Hepatocyte (in vitro differentiated cells): ENCODE results near the gene MAN1B1. TPM values are rescaled to one million over a fixed set of nuclear protein-coding genes. Genes with fewer than 3 reads are reported as not detected.

Source experiments
- DNase-seq: peaks from one replicate; pipeline ENCODE4 v3.0.0-alpha.2; 2016; ENCODE audit warnings: low spot score
- H2AFZ ChIP-seq: fragments of 200-600 bp; sonication (generic); 2 replicates; pipeline ENCODE4 v1.6.0; 2016; ENCODE audit warnings: antibody characterized with exemption, mild to moderate bottlenecking
- H3K27ac ChIP-seq: fragments of 200-600 bp; sonication (generic); 2 replicates; pipeline ENCODE4 v1.5.1; 2016; ENCODE audit warnings: mild to moderate bottlenecking
- H3K27me3 ChIP-seq: fragments of 200-600 bp; sonication (generic); 2 replicates; pipeline ENCODE4 v1.6.1; 2016
- H3K36me3 ChIP-seq: fragments of 200-600 bp; sonication (generic); replicated peaks from 2 replicates; pipeline ENCODE4 v1.5.1; 2016; ENCODE audit warnings: low read depth; ENCODE audit not compliant: insufficient read depth
- H3K4me1 ChIP-seq: fragments of 200-600 bp; sonication (generic); 2 replicates; pipeline ENCODE4 v1.5.1; 2016; ENCODE audit warnings: mild to moderate bottlenecking, moderate library complexity; ENCODE audit not compliant: insufficient read depth
- H3K4me2 ChIP-seq: fragments of 200-600 bp; sonication (generic); 2 replicates; pipeline ENCODE4 v1.6.0; 2016
- H3K4me3 ChIP-seq: fragments of 200-600 bp; sonication (generic); 2 replicates; pipeline ENCODE4 v1.5.1; 2016; ENCODE audit warnings: mild to moderate bottlenecking
- H3K79me2 ChIP-seq: fragments of 200-600 bp; sonication (generic); 2 replicates; pipeline ENCODE4 v1.6.0; 2017; ENCODE audit warnings: mild to moderate bottlenecking
- H3K9me2 ChIP-seq: fragments of 200-600 bp; sonication (generic); replicated peaks from 2 replicates; pipeline ENCODE4 v1.6.0; 2017; ENCODE audit warnings: mild to moderate bottlenecking; ENCODE audit not compliant: insufficient read depth
- H3K9me3 ChIP-seq: fragments of 200-600 bp; sonication (generic); 2 replicates; pipeline ENCODE4 v1.5.1; 2016; ENCODE audit warnings: low read depth, mild to moderate bottlenecking
- H4K20me1 ChIP-seq: fragments of 200-600 bp; sonication (generic); 2 replicates; pipeline ENCODE4 v1.6.0; 2016; ENCODE audit warnings: mild to moderate bottlenecking; ENCODE audit not compliant: insufficient read depth, poor library complexity, severe bottlenecking
- CTCF ChIP-seq: fragments of 200-600 bp; sonication (generic); IDR thresholded peaks from 2 replicates; pipeline ENCODE4 v1.5.1; 2016; ENCODE audit warnings: antibody characterized with exemption, mild to moderate bottlenecking; ENCODE audit not compliant: poor library complexity
- EZH2 ChIP-seq: fragments of 200-600 bp; sonication (generic); IDR thresholded peaks from 2 replicates; pipeline ENCODE4 v1.6.1; 2016; ENCODE audit warnings: antibody characterized with exemption, mild to moderate bottlenecking, borderline replicate concordance
- EZH2phosphoT487 ChIP-seq: fragments of 200-600 bp; sonication (generic); IDR thresholded peaks from one replicate; pipeline ENCODE4 v1.6.1; 2018; ENCODE audit warnings: antibody characterized with exemption, mild to moderate bottlenecking, low read depth, moderate library complexity; ENCODE audit not compliant: unreplicated experiment, severe bottlenecking
- WGBS: methylation state at CpG from one replicate; pipeline ENCODE4 v1.1.6; 2016; ENCODE audit warnings: low lambda C conversion rate; ENCODE audit errors: missing lambda C conversion rate; 5-methylcytosine and 5-hydroxymethylcytosine counted together
- polyA plus RNA-seq: library from polyadenylated mRNA; unstranded; fragments of >200 nt; fragmentation: Nextera tagmentation; extraction: Ambion mirVana; gene quantifications from 2 replicates; pipeline ENCODE4 v1.2.1, GENCODE V29; 2016
- total RNA-seq: library from RNA; depleted of rRNA; stranded (reverse); fragments of >200 nt; gene quantifications from 2 replicates; pipeline ENCODE4 v1.2.3, GENCODE V29; 2014

Gene MAN1B1
- total and polyA plus RNA-seq, 2 experiments from 2014 or later, result 60.8 to 94.2 TPM

- H3K4me3 ChIP-seq, result no peak overlapping the region
- H3K79me2 ChIP-seq, result peaks cover 4% of the 10 kb centered on the region
- H2AFZ ChIP-seq, result no peak overlapping the region
- no peaks in the 10 kb centered on the region for H3K4me1 ChIP-seq
- TF ChIP-seq CTCF (no peak), EZH2 (no peak), EZH2phosphoT487 (no peak)
- H3K9me3 ChIP-seq, result no peaks in the 10 kb centered on the region
- 88% methylated on average over 30 of the region's 30 CpGs for WGBS
- H3K36me3 ChIP-seq, result no peaks in the 10 kb centered on the region
- no peak for DNase-seq
- H3K4me2 ChIP-seq, result no peak overlapping the region
- H4K20me1 ChIP-seq, result no peaks in the 10 kb centered on the region
- no peak overlapping the region for H3K27ac ChIP-seq
- no peaks in the 10 kb centered on the region for H3K27me3 ChIP-seq
- no peaks in the 10 kb centered on the region for H3K9me2 ChIP-seq
Observed at GRCh38 chr9:137095664-137096517, 9.1 kb downstream of the MAN1B1 start.

- no peak overlapping the region for H3K27ac ChIP-seq
- no peak for DNase-seq
Observed at GRCh38 chr9:137096785-137097546, 10.2 kb downstream of the MAN1B1 start.

GRCh38 chr9:137097761-137098462 is 11.1 kb downstream of the MAN1B1 start:
- Histone ChIP-seq H3K4me1 (no peaks in the 10 kb centered on the region), H3K79me2 (no peaks in the 10 kb centered on the region), H3K27ac (no peak overlapping the region), H3K9me2 (no peaks in the 10 kb centered on the region), H3K36me3 (no peaks in the 10 kb centered on the region), H3K4me3 (no peak overlapping the region), H2AFZ (no peak overlapping the region), H3K27me3 (no peaks in the 10 kb centered on the region), H4K20me1 (no peaks in the 10 kb centered on the region), H3K4me2 (no peak overlapping the region), H3K9me3 (no peaks in the 10 kb centered on the region)
- DNase-seq, result no peak
- WGBS, result 98% methylated on average over 16 of the region's 20 CpGs
- TF ChIP-seq EZH2 (no peak), CTCF (no peak)

More at GRCh38 chr9:137096785-137097546, 10.2 kb downstream of the MAN1B1 start:
- H3K36me3 ChIP-seq, result no peaks in the 10 kb centered on the region
- no peaks in the 10 kb centered on the region for H3K4me1 ChIP-seq
- no peaks in the 10 kb centered on the region for H3K9me2 ChIP-seq
- H4K20me1 ChIP-seq, result no peaks in the 10 kb centered on the region
- no peaks in the 10 kb centered on the region for H3K9me3 ChIP-seq
- H3K4me2 ChIP-seq, result no peak overlapping the region
- WGBS, result 96% methylated on average over 31 of the region's 31 CpGs
- no peak overlapping the region for H2AFZ ChIP-seq
- peaks cover 3% of the 10 kb centered on the region for H3K79me2 ChIP-seq
- no peak for TF ChIP-seq EZH2phosphoT487
- no peak for TF ChIP-seq EZH2
- no peak for TF ChIP-seq CTCF
- no peak overlapping the region for H3K4me3 ChIP-seq
- no peaks in the 10 kb centered on the region for H3K27me3 ChIP-seq
